HG02610 (cell line): ENCODE measurements around the gene TXNDC15.
"Not testable (repeated sequence)": the region's sequence is repeated elsewhere in the genome, so short reads cannot be mapped to it uniquely, and the experiment has no call there.

Experiments used
- ATAC-seq: cut with Tn5 transposase; IDR thresholded peaks from one replicate; pipeline ENCODE4 v1.9.1; 2021; ENCODE audit warnings: mild to moderate bottlenecking, moderate library complexity; ENCODE audit not compliant: unreplicated experiment

TXNDC15 gene

GRCh38 chr5:134873987-134874830 is at the start of gene TXNDC15:
Gene TXNDC15, plus strand, starts transcription at chr5:134874371. Its CDS starts 57 bp downstream, at chr5:134874428.
- ATAC-seq: peak; percentile 83

GRCh38 chr5:134824681-134825080 is 49.5 kb upstream of the TXNDC15 start:
- no peak for ATAC-seq

GRCh38 chr5:134825212-134825611 is 49.0 kb upstream of the TXNDC15 start:
- ATAC-seq: no peak

- ATAC-seq: no peak
Observed at GRCh38 chr5:134833340-134834032, 40.7 kb upstream of the TXNDC15 start.

- ATAC-seq: no peak
Observed at GRCh38 chr5:134835623-134836022, 38.5 kb upstream of the TXNDC15 start.

GRCh38 chr5:134837530-134838181 is 36.5 kb upstream of the TXNDC15 start:
- no peak for ATAC-seq

GRCh38 chr5:134838361-134838760 is 35.8 kb upstream of the TXNDC15 start:
- ATAC-seq: not testable (repeated sequence)

- no peak for ATAC-seq
Observed at GRCh38 chr5:134840811-134841210, 33.4 kb upstream of the TXNDC15 start.

- ATAC-seq: no peak
Observed at GRCh38 chr5:134844252-134844651, 29.9 kb upstream of the TXNDC15 start.

GRCh38 chr5:134845335-134845851 is 28.8 kb upstream of the TXNDC15 start:
- no peak for ATAC-seq

- peak; percentile 97 for ATAC-seq
Observed at GRCh38 chr5:134845852-134846640, 28.1 kb upstream of the TXNDC15 start, which contains the start of gene C5orf24. Gene C5orf24, plus strand, starts transcription at chr5:134845968. Its CDS starts 8,933 bp downstream, at chr5:134854901.

- no peak for ATAC-seq
Observed at GRCh38 chr5:134846641-134846960, 27.6 kb upstream of the TXNDC15 start.

GRCh38 chr5:134849434-134849933 is 24.7 kb upstream of the TXNDC15 start:
- not testable (repeated sequence) for ATAC-seq

GRCh38 chr5:134851307-134851923 is 22.8 kb upstream of the TXNDC15 start:
- ATAC-seq: no peak

- ATAC-seq: not testable (repeated sequence)
Observed at GRCh38 chr5:134856465-134856864, 17.7 kb upstream of the TXNDC15 start.

GRCh38 chr5:134857401-134857800 is 16.8 kb upstream of the TXNDC15 start:
- no peak for ATAC-seq

- ATAC-seq: no peak
Observed at GRCh38 chr5:134864707-134865106, 9.5 kb upstream of the TXNDC15 start.

GRCh38 chr5:134873494-134873893 is 677 bp upstream of the TXNDC15 start:
- ATAC-seq: no peak

GRCh38 chr5:134874831-134875655 is 872 bp downstream of the TXNDC15 start:
- ATAC-seq: peak; percentile 28
